ENCODE results near the gene MRPS2. TPM values are rescaled to one million over a fixed set of nuclear protein-coding genes. Genes with fewer than 3 reads are reported as not detected.

The MRPS2 gene
- total RNA-seq, 6 experiments from 2014 or later, result 24.7 to 56.8 (median 30.5) TPM

- DNase-seq (peak; percentile 64 to 90 (median 89)), ATAC-seq (peak; percentile 78 to 87 (median 84))
- peaks cover 0 to 31% (median 10%) of the 10 kb centered on the region in 4 donors for H3K4me1 ChIP-seq
- peaks cover 0 to 8% (median 3%) of the 10 kb centered on the region in 4 donors for H3K36me3 ChIP-seq
- H3K9me3 ChIP-seq, result no peaks in the 10 kb centered on the region
- peak overlapping the region; percentile 33 to 67 (median 63) for H3K4me3 ChIP-seq
- TF ChIP-seq, protein P1, sequence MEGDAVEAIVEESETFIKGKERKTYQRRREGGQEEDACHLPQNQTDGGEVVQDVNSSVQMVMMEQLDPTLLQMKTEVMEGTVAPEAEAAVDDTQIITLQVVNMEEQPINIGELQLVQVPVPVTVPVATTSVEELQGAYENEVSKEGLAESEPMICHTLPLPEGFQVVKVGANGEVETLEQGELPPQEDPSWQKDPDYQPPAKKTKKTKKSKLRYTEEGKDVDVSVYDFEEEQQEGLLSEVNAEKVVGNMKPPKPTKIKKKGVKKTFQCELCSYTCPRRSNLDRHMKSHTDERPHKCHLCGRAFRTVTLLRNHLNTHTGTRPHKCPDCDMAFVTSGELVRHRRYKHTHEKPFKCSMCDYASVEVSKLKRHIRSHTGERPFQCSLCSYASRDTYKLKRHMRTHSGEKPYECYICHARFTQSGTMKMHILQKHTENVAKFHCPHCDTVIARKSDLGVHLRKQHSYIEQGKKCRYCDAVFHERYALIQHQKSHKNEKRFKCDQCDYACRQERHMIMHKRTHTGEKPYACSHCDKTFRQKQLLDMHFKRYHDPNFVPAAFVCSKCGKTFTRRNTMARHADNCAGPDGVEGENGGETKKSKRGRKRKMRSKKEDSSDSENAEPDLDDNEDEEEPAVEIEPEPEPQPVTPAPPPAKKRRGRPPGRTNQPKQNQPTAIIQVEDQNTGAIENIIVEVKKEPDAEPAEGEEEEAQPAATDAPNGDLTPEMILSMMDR (IDR thresholded peaks at IDR 0.05), result no peak
- no peaks in the 10 kb centered on the region for H3K27me3 ChIP-seq
- WGBS (ENCODE audit: insufficient coverage, low coverage, low lambda C conversion rate, missing lambda C conversion rate), result 5% methylated on average over 12 of the region's 18 CpGs
- peak overlapping the region; percentile 65 to 97 (median 91) for H3K27ac ChIP-seq
- intact Hi-C loops (cut with DNase I), result no loop called here
Observed at GRCh38 chr9:135490980-135491464, 9.5 kb upstream of the MRPS2 start.

- peak in 3 of 4 donors; percentile 16 to 39 (median 23) for ATAC-seq
- H3K4me3 ChIP-seq, result peak overlapping the region; percentile 33 to 67 (median 63)
- intact Hi-C loops (cut with DNase I), result no loop called here
Observed at GRCh38 chr9:135491764-135492163, 8.7 kb upstream of the MRPS2 start.

DNA sequence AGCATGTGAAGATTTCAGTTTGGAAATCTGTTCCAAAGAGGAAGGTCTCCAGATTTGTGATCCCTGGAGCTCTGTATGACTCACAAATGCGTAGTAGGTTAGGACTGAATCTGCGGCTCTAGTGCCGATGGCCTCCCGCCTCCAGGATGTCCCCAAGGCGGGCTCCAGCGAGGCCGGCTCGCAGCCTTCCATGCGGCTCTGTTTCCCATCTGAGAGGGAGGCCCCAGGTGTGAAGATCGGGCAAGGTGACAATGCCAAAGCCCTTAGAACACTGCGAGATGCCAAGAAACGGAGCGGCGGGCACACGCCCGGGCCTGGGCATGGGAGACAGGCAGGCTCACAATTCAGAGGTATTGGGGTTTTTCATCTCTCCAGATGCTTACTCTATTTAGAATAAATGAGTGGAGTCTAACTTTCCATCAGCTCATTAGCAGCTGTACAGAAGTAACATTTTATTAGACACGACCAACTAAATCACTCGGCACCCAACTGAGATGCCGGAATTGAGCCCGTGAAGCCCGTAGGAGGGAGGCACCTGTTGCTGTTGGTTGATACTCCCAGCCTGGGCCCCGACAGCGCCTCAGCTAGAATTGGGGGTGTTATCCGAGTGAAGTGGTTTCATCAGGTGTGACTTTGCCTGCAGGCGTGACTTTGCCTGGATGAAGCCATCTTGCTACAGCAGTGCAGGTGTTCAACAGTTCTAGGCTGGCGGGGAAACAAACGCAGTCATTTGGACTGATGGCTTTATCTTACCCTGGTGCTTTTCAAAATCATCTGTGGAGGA, 7.4 kb upstream of the MRPS2 start:
- Histone ChIP-seq H3K27me3 (no peaks in the 10 kb centered on the region), H3K4me3 (peak overlapping the region in 1 of 3 donors; percentile 67), H3K4me1 (peaks cover 0 to 31% (median 10%) of the 10 kb centered on the region in 4 donors), H3K9me3 (no peaks in the 10 kb centered on the region), H3K36me3 (peaks cover 0 to under 1% (median 0%) of the 10 kb centered on the region in 4 donors), H3K27ac (no peak overlapping the region)
- no peak for ATAC-seq
- intact Hi-C loops (cut with DNase I), result no loop called here
- DNase-seq, result peak in 2 of 3 donors; percentile 12 to 39
- 93% methylated on average over 22 of the region's 27 CpGs for WGBS (ENCODE audit: insufficient coverage, low coverage, low lambda C conversion rate, missing lambda C conversion rate)
- TF ChIP-seq, protein P1 (IDR thresholded peaks at IDR 0.05), result no peak

More at GRCh38 chr9:135491764-135492163, 8.7 kb upstream of the MRPS2 start:
- no peaks in the 10 kb centered on the region for H3K9me3 ChIP-seq
- no peaks in the 10 kb centered on the region for H3K27me3 ChIP-seq
- H3K36me3 ChIP-seq, result peaks cover 0 to 3% (median under 1%) of the 10 kb centered on the region in 4 donors
- 14% methylated on average over 4 of the region's 4 CpGs for WGBS (ENCODE audit: insufficient coverage, low coverage, low lambda C conversion rate, missing lambda C conversion rate)
- no peak for TF ChIP-seq POLR2A (IDR thresholded peaks at IDR 0.05)
- TF ChIP-seq, protein P1 (IDR thresholded peaks at IDR 0.05), result no peak
- H3K4me1 ChIP-seq, result peaks cover 0 to 31% (median 10%) of the 10 kb centered on the region in 4 donors
- H3K27ac ChIP-seq, result peak overlapping the region; percentile 65 to 97 (median 91)
- DNase-seq, result peak in 1 of 3 donors; percentile 17

- H3K27ac ChIP-seq, result no peak overlapping the region
- no peaks in the 10 kb centered on the region for H3K27me3 ChIP-seq
- no peaks in the 10 kb centered on the region for H3K9me3 ChIP-seq
- intact Hi-C loops (cut with DNase I), result no loop called here
- no peak for TF ChIP-seq POLR2A (IDR thresholded peaks at IDR 0.05)
- TF ChIP-seq, protein P1 (IDR thresholded peaks at IDR 0.05), result no peak
- no peak overlapping the region for H3K4me3 ChIP-seq
- WGBS (ENCODE audit: insufficient coverage, low coverage, low lambda C conversion rate, missing lambda C conversion rate), result 73% methylated on average over 23 of the region's 30 CpGs
- DNase-seq, result peak in 2 of 3 donors; percentile 5 to 32
- ATAC-seq, result no peak
- peaks cover 0 to 22% (median 2%) of the 10 kb centered on the region in 4 donors for H3K4me1 ChIP-seq
- no peaks in the 10 kb centered on the region for H3K36me3 ChIP-seq
Observed at GRCh38 chr9:135494791-135495559, 5.5 kb upstream of the MRPS2 start.
